Hepatocyte (in vitro differentiated cells): ENCODE results near the gene CCDC24. TPM values are rescaled to one million over a fixed set of nuclear protein-coding genes. Genes with fewer than 3 reads are reported as not detected.

Experiments used
- DNase-seq: peaks from one replicate; pipeline ENCODE4 v3.0.0-alpha.2; 2016; ENCODE audit warnings: low spot score
- H2AFZ ChIP-seq: fragments of 200-600 bp; sonication (generic); 2 replicates; pipeline ENCODE4 v1.6.0; 2016; ENCODE audit warnings: antibody characterized with exemption, mild to moderate bottlenecking
- H3K27ac ChIP-seq: fragments of 200-600 bp; sonication (generic); 2 replicates; pipeline ENCODE4 v1.5.1; 2016; ENCODE audit warnings: mild to moderate bottlenecking
- H3K27me3 ChIP-seq: fragments of 200-600 bp; sonication (generic); 2 replicates; pipeline ENCODE4 v1.6.1; 2016
- H3K36me3 ChIP-seq: fragments of 200-600 bp; sonication (generic); replicated peaks from 2 replicates; pipeline ENCODE4 v1.5.1; 2016; ENCODE audit warnings: low read depth; ENCODE audit not compliant: insufficient read depth
- H3K4me1 ChIP-seq: fragments of 200-600 bp; sonication (generic); 2 replicates; pipeline ENCODE4 v1.5.1; 2016; ENCODE audit warnings: mild to moderate bottlenecking, moderate library complexity; ENCODE audit not compliant: insufficient read depth
- H3K4me2 ChIP-seq: fragments of 200-600 bp; sonication (generic); 2 replicates; pipeline ENCODE4 v1.6.0; 2016
- H3K4me3 ChIP-seq: fragments of 200-600 bp; sonication (generic); 2 replicates; pipeline ENCODE4 v1.5.1; 2016; ENCODE audit warnings: mild to moderate bottlenecking
- H3K79me2 ChIP-seq: fragments of 200-600 bp; sonication (generic); 2 replicates; pipeline ENCODE4 v1.6.0; 2017; ENCODE audit warnings: mild to moderate bottlenecking
- H3K9me2 ChIP-seq: fragments of 200-600 bp; sonication (generic); replicated peaks from 2 replicates; pipeline ENCODE4 v1.6.0; 2017; ENCODE audit warnings: mild to moderate bottlenecking; ENCODE audit not compliant: insufficient read depth
- H3K9me3 ChIP-seq: fragments of 200-600 bp; sonication (generic); 2 replicates; pipeline ENCODE4 v1.5.1; 2016; ENCODE audit warnings: low read depth, mild to moderate bottlenecking
- H4K20me1 ChIP-seq: fragments of 200-600 bp; sonication (generic); 2 replicates; pipeline ENCODE4 v1.6.0; 2016; ENCODE audit warnings: mild to moderate bottlenecking; ENCODE audit not compliant: insufficient read depth, poor library complexity, severe bottlenecking
- CTCF ChIP-seq: fragments of 200-600 bp; sonication (generic); IDR thresholded peaks from 2 replicates; pipeline ENCODE4 v1.5.1; 2016; ENCODE audit warnings: antibody characterized with exemption, mild to moderate bottlenecking; ENCODE audit not compliant: poor library complexity
- EZH2 ChIP-seq: fragments of 200-600 bp; sonication (generic); IDR thresholded peaks from 2 replicates; pipeline ENCODE4 v1.6.1; 2016; ENCODE audit warnings: antibody characterized with exemption, mild to moderate bottlenecking, borderline replicate concordance
- EZH2phosphoT487 ChIP-seq: fragments of 200-600 bp; sonication (generic); IDR thresholded peaks from one replicate; pipeline ENCODE4 v1.6.1; 2018; ENCODE audit warnings: antibody characterized with exemption, mild to moderate bottlenecking, low read depth, moderate library complexity; ENCODE audit not compliant: unreplicated experiment, severe bottlenecking
- WGBS: methylation state at CpG from one replicate; pipeline ENCODE4 v1.1.6; 2016; ENCODE audit warnings: low lambda C conversion rate; ENCODE audit errors: missing lambda C conversion rate; 5-methylcytosine and 5-hydroxymethylcytosine counted together
- polyA plus RNA-seq: library from polyadenylated mRNA; unstranded; fragments of >200 nt; fragmentation: Nextera tagmentation; extraction: Ambion mirVana; gene quantifications from 2 replicates; pipeline ENCODE4 v1.2.1, GENCODE V29; 2016
- total RNA-seq: library from RNA; depleted of rRNA; stranded (reverse); fragments of >200 nt; gene quantifications from 2 replicates; pipeline ENCODE4 v1.2.3, GENCODE V29; 2014

The CCDC24 gene
- total and polyA plus RNA-seq, 2 experiments from 2014 or later: 13.2 to 23.7 TPM

DNA sequence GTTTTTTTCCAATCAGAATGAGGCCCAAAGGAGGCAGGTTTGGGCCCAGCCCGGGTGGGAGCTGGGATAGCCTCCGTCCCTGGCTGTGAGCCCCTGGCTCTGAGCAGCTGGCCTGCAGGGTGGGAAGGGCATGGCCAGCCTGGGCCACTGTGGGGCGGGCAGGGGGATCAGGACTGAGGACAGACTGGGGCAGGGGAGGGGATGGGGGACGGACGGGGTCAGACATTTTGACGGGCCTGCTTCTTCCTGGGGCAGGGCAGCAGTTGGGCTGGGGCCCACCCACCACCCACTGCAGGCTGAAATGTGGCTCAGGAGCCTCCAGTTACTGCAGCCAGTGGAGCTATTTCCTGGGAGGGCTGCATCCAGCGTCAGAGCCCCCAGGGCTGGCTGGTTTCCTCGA lies 42.4 kb downstream of the CCDC24 start:
- no peaks in the 10 kb centered on the region for H3K27me3 ChIP-seq
- H2AFZ ChIP-seq: no peak overlapping the region
- H4K20me1 ChIP-seq: no peaks in the 10 kb centered on the region
- no peak overlapping the region for H3K4me3 ChIP-seq
- DNase-seq: no peak
- H3K4me2 ChIP-seq: no peak overlapping the region
- no peak overlapping the region for H3K27ac ChIP-seq
- H3K36me3 ChIP-seq: no peaks in the 10 kb centered on the region
- peaks cover 36% of the 10 kb centered on the region for H3K4me1 ChIP-seq
- no peaks in the 10 kb centered on the region for H3K9me2 ChIP-seq
- no peaks in the 10 kb centered on the region for H3K9me3 ChIP-seq
- H3K79me2 ChIP-seq: peaks cover 4% of the 10 kb centered on the region
- TF ChIP-seq EZH2 (no peak), EZH2phosphoT487 (no peak)
- WGBS: 82% methylated on average over 7 of the region's 8 CpGs

DNA sequence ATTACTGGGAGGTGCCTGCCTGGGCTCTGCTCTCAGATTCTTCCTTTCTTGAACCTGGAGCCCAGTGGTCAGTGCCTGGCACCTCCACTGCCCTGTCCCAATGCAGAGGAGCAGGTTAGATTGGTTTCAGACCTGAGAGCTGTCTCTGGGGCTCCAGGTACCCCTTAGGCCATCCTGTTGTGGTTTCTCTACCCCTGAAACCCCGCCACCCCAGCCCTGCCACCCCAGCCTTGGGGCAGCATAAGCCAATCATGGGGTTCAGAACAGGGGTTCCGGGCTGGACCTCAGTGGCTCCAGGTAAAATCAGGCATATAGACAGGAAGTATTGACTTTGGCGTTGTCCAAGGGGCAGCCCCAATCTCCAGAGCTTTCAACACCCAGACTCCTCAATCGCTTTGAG lies 43.0 kb downstream of the CCDC24 start:
- Histone ChIP-seq H3K27ac (no peak overlapping the region), H3K9me3 (no peaks in the 10 kb centered on the region), H3K4me2 (no peak overlapping the region), H3K4me3 (no peak overlapping the region), H4K20me1 (no peaks in the 10 kb centered on the region), H3K9me2 (no peaks in the 10 kb centered on the region), H2AFZ (no peak overlapping the region), H3K4me1 (peaks cover 30% of the 10 kb centered on the region), H3K79me2 (no peaks in the 10 kb centered on the region), H3K36me3 (no peaks in the 10 kb centered on the region), H3K27me3 (no peaks in the 10 kb centered on the region)
- DNase-seq: no peak
- 100% methylated on average over 4 of the region's 4 CpGs for WGBS
- TF ChIP-seq EZH2 (no peak), EZH2phosphoT487 (no peak), CTCF (no peak)

DNA sequence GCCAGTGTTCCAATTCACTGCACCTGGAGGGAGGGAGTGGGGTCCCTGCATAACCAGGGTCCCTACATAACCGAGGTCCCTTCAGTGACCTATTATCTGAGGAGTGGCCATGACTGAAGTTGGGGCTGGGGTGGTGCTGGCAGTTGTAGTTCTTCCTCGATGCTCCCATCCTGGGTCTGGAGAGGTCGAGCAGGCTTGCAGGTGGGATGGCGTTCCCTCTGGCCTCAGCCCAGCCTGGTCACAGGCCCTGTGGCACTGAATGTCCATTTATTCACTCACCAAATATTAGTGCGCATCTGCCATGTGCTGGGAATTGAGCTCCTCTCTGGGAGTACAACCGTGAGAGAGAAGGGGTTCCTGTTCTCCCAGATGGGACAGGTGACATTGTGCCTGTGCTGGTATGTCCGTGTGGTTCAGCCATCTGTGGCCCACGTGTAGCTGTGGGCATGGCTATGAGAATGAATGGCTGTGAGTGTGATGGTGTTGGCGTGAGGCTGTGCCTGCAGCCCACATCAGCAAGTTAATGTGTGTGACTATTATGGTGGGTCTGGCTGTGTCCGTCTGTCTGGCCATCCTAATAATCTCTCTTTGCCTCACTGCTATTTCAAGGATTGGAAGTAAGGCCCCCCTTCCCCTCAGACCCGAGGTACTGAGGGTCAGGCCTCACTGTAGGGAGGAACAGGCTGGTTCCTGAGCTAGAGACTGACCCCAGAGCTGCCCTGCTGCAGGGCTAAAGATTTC lies 43.7 kb downstream of the CCDC24 start:
- H3K9me2 ChIP-seq: no peaks in the 10 kb centered on the region
- no peak for DNase-seq
- no peak overlapping the region for H2AFZ ChIP-seq
- peaks cover 29% of the 10 kb centered on the region for H3K4me1 ChIP-seq
- no peak overlapping the region for H3K4me2 ChIP-seq
- 84% methylated on average over 11 of the region's 11 CpGs for WGBS
- no peaks in the 10 kb centered on the region for H3K79me2 ChIP-seq
- no peaks in the 10 kb centered on the region for H3K9me3 ChIP-seq
- H3K36me3 ChIP-seq: no peaks in the 10 kb centered on the region
- TF ChIP-seq EZH2phosphoT487: no peak
- no peak for TF ChIP-seq EZH2
- no peak for TF ChIP-seq CTCF
- no peaks in the 10 kb centered on the region for H3K27me3 ChIP-seq
- no peak overlapping the region for H3K27ac ChIP-seq
- H4K20me1 ChIP-seq: no peaks in the 10 kb centered on the region
- H3K4me3 ChIP-seq: no peak overlapping the region

DNA sequence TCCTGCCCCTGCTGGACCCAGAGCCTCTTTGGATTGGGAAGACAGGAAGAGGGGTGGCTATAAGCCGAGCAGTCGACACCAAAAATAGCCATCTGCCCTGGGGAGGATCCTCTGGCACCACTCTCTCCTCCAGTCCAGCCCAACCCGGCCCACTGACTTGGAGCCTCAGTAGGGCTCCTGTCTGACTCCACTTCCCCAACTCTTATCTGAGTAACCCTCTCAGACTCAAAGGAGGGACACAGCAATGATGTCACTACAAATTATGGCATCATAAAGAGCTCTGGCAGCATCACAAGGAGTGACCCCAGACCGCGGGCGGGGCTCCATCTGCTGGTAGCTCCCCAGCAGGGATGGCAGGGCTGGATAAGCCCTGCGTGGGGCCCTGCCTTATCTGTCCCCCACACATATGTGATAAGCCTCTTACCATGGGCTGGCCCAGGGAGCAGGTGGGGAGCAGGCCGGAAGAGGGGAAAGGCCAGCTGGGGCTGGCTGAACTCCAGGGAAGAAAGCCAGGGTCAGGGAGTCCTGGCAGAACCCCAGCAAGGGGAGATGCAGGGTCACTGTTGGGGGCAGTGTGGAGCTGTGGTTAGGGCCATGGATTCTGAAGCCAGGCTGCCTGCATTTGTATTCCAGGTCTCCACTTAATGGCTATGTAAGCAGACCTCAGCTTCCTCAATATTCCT lies 44.5 kb downstream of the CCDC24 start:
- no peak overlapping the region for H3K4me3 ChIP-seq
- H3K4me1 ChIP-seq: peaks cover 29% of the 10 kb centered on the region
- H3K9me3 ChIP-seq: no peaks in the 10 kb centered on the region
- H3K27ac ChIP-seq: peak overlapping the region; percentile 7
- TF ChIP-seq EZH2: no peak
- TF ChIP-seq CTCF: peak; percentile 17
- no peak overlapping the region for H2AFZ ChIP-seq
- no peaks in the 10 kb centered on the region for H4K20me1 ChIP-seq
- no peaks in the 10 kb centered on the region for H3K36me3 ChIP-seq
- H3K9me2 ChIP-seq: no peaks in the 10 kb centered on the region
- 66% methylated on average over 8 of the region's 8 CpGs for WGBS
- H3K79me2 ChIP-seq: no peaks in the 10 kb centered on the region
- H3K4me2 ChIP-seq: no peak overlapping the region
- DNase-seq: peak; percentile 47
- H3K27me3 ChIP-seq: no peaks in the 10 kb centered on the region
